HG02588 (cell line): ENCODE measurements around the gene FHIT.

Experiments used
- ATAC-seq: cut with Tn5 transposase; IDR thresholded peaks from one replicate; pipeline ENCODE4 v1.9.1; 2021; ENCODE audit warnings: mild to moderate bottlenecking, moderate library complexity; ENCODE audit not compliant: unreplicated experiment

The FHIT gene

DNA sequence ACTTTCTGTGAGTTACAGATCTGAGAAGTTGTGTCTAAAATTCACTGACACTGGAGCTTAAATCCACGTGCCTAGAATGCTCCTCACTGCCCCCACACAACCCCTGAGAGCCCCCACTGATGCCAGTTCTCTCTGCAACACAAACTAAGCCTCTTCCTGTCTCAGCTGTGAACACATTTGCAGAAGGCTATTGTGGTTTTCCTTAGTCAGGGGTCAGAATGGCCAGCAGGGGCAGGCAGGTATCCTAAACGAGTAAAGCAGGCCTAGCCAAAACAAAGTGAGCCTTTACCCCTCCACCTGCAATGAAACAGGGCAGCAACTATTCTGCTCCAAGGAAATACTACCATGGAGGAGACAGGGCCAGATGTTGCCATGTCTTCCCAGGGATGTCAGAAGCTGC lies 78.6 kb downstream of the FHIT start:
- ATAC-seq: no peak

GRCh38 chr3:61172203-61172602 lies 79.0 kb downstream of the FHIT start:
- no peak for ATAC-seq

- no peak for ATAC-seq
Measured at GRCh38 chr3:61169621-61170251, 81.5 kb downstream of the FHIT start.

GRCh38 chr3:61168286-61168685 lies 83.0 kb downstream of the FHIT start:
- ATAC-seq: no peak

DNA sequence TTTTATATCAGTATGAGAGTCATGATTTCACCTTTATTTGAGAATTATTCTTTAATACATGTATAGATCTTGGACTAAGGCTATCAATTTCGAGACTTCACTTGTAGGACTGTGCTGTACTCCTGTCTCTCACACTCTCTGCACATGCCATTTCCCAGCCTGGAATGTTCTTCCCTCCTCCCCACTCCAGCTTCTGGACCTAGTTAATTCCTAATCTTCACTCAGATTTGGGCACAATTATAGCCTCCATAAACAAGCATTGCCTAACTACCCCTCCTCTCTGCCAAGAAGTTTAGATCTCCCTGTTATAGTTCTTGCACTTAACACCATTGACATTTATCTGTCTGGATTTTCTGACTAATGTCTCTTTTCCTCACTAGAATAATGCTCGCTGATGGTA lies 88.3 kb downstream of the FHIT start:
- no peak for ATAC-seq

- no peak for ATAC-seq
Measured at GRCh38 chr3:61158667-61159066, 92.6 kb downstream of the FHIT start.

- no peak for ATAC-seq
Measured at GRCh38 chr3:61158216-61158615, 93.0 kb downstream of the FHIT start.

GRCh38 chr3:61157414-61157813 lies 93.8 kb downstream of the FHIT start:
- ATAC-seq: peak; percentile 82

- no peak for ATAC-seq
Measured at GRCh38 chr3:61155701-61156292, 95.5 kb downstream of the FHIT start.

DNA sequence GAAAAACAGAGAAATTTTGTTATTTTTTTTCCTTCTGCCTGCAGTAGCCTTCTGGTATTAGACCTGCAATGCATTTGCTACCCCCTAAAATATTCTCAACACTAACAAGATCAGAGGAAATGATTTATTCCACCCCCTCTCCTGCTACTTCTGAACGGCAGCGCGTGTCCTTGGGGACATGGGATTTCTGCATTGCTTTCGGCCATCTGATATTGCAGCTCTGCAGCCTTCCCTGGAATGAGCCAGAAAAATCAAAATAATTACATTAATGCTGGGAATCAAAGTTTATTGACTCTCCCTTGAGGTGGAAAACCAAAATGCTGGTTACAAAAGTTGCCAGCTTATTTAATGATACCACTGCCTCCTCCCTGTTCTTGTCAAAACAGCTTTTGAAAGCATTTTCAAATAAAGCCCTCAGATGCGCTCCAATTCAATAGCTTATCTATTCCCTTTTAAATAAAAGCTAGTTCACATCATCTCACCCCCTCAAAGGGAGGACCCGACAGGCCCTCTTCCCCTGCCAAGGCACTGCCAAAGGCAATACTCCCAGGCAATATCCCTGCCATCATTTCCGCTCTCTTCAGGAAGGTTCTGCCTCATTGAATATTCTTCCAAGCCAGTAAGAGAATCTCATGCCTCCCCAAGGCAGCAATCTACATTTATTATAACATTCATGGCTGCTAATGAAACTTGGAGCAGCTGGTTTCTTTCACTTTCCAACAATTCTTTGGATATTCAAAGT lies 96.6 kb downstream of the FHIT start:
- no peak for ATAC-seq

DNA sequence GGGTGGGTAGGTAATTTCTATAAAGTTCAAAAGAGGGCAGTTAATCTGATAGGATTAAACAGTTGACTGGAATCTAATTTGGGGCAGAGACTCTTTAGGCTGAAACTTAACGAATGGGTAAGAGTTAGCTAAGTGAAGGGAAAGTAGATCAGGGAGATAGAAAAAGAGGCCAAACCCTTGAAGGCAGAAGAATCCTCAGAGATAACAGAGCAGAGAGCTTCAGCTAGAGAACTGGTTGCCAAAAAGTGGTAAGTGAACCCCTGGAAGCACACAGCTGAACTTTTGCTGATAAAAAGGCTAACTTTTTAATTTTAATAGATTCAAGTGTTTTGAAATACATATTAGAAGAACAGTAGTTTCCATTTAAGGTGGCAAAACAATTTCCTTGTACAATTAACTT lies 99.2 kb downstream of the FHIT start:
- no peak for ATAC-seq

DNA sequence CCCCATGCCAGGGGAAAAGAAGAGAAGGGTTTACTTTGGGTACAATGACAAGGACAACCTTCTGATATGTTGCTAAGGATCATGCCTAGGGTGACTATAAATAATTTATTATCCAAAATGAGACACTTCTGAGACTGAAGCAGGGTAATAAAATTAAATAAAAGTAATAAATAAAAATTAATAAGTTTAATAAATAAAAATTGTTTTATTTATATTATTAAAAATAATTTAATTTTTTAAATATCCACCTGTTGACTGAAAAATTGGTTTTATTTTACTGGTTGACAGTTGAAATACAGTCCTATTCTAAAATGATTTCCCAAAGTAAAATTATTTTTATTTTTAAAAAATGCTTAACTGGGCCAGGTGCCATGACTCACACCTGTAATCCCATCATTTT lies 102.0 kb downstream of the FHIT start:
- ATAC-seq: no peak

- no peak for ATAC-seq
Measured at GRCh38 chr3:61146010-61146890, 105.0 kb downstream of the FHIT start.

- ATAC-seq: no peak
Measured at GRCh38 chr3:61141697-61142096, 109.6 kb downstream of the FHIT start.

GRCh38 chr3:61141227-61141626 lies 110.0 kb downstream of the FHIT start:
- ATAC-seq: no peak

DNA sequence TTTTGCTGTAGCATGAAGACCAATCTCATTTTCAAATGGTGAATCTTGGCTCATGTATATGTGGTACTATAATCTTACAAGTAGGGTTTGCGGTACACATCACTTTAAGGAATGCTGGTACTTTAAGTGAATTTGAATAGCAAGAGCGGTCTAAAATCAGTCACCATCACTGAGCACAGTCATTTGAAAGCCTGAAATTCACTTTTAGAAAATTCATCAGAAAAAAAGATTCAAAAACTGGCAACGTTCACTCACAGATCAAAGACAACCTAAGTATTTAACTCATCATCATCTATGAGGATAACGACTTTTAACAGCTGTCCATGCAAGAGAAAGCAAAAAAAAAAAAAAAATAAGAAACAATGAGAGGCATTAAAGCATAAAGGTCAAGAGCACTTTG lies 111.6 kb downstream of the FHIT start:
- no peak for ATAC-seq

- ATAC-seq: no peak
Measured at GRCh38 chr3:61138401-61138800, 112.9 kb downstream of the FHIT start.

- no peak for ATAC-seq
Measured at GRCh38 chr3:61136191-61136590, 115.1 kb downstream of the FHIT start.

GRCh38 chr3:61134532-61134931 lies 116.7 kb downstream of the FHIT start:
- ATAC-seq: no peak

DNA sequence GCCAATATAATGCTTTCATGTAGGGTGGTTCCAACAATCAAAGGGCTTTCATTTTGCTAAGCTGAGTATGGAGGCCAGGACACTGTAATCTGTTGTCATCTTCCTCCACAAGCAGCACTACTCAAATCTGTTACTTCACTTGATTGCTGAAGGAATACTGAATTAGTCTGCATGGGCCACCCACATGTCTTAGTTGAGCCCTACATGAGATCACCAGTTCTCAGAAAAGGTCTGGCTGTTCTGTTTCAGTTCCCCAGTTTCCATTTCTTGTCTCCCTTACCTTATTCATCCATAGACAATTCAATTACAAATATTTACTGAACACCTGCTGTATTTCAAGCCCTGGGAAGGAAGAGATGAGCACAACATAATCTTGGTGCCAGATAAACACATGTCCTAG lies 119.2 kb downstream of the FHIT start:
- no peak for ATAC-seq

DNA sequence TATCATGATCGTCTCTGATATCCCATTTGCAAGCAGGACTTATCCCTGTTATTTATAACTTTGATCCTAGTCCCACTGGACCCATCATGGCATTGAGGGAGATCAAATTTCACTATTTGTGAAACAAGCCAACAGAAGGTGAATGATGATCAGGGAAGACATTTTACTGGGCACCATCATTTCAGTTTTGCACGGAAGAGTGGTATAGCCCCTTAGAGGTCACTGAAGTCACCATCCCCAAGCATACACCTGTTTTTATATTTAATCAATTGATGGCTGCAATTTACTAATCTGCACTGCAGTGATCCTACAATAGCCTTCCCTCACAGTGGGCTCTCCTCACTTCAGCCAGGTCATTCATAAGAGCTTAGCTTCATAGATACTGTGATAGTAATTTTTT lies 132.4 kb downstream of the FHIT start:
- no peak for ATAC-seq
